Testis (tissue), 2 donors: ENCODE measurements around the gene SH3RF1.

Experiments
- POLR2A ChIP-seq: fragments of 450-650 bp; IDR thresholded peaks from one replicate; pipeline ENCODE4 v1.6.1; 2017; ENCODE audit warnings: antibody characterized with exemption, mild to moderate bottlenecking, moderate library complexity
- TF ChIP-seq, protein P1 (sequence below), 3 experiments: fragments of 450-650 bp in 2 of 3; fragments of 200-600 bp in 1 of 3; sonication (generic) in 1 of 3; IDR thresholded peaks; one replicate each; pipeline ENCODE4 v1.5.1; 2016 to 2019; ENCODE audit warnings: antibody characterized with exemption in 3 of 3, mild to moderate bottlenecking in 2 of 3, moderate library complexity in 1 of 3

DNA sequence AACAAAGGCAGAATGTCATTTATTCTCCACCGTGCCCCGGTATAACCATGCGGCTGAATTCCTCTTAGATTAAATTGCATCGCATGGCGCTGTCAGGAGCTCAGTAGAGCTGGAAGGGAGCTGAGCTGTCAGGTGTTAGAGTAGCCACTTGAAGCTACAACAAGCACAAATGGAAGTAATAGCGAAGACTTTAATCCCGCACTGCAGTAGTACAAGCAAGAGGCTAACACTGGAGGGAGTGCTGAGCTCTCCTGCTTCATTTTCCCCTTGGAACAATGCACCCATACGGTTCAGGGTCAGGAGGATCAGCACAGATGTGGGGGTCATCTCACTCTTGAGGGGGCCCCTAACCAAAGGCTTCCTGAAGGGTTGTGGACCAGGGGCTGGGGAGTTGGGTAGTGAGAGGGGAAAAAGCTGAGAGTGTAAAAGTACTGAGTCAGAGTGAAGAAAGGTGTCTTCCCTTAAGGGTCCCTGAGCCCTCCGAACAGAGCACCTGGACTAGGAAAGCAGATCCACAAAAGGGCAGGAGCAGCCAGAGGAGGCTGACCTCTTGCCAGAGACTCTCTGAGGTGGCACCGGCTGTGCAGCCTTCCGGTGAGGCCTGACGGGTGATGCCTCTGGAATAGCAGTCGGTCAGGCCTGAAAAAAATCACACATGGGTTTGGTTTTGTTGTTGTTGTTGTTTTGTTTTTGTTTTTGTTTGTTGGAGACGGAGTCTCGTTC lies 224.7 kb downstream of the SH3RF1 start:
- no peak for TF ChIP-seq POLR2A
- TF ChIP-seq, protein P1, sequence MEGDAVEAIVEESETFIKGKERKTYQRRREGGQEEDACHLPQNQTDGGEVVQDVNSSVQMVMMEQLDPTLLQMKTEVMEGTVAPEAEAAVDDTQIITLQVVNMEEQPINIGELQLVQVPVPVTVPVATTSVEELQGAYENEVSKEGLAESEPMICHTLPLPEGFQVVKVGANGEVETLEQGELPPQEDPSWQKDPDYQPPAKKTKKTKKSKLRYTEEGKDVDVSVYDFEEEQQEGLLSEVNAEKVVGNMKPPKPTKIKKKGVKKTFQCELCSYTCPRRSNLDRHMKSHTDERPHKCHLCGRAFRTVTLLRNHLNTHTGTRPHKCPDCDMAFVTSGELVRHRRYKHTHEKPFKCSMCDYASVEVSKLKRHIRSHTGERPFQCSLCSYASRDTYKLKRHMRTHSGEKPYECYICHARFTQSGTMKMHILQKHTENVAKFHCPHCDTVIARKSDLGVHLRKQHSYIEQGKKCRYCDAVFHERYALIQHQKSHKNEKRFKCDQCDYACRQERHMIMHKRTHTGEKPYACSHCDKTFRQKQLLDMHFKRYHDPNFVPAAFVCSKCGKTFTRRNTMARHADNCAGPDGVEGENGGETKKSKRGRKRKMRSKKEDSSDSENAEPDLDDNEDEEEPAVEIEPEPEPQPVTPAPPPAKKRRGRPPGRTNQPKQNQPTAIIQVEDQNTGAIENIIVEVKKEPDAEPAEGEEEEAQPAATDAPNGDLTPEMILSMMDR (IDR thresholded peaks at IDR 0.05) = no peak
